Measurements from ENCODE around the gene KRTAP1-3.
"Not testable (repeated sequence)": the region's sequence is repeated elsewhere in the genome, so short reads cannot be mapped to it uniquely, and the experiment has no call there.

Gene KRTAP1-3, protein sequence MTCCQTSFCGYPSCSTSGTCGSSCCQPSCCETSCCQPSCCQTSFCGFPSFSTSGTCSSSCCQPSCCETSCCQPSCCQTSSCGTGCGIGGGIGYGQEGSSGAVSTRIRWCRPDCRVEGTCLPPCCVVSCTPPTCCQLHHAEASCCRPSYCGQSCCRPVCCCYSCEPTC

DNA sequence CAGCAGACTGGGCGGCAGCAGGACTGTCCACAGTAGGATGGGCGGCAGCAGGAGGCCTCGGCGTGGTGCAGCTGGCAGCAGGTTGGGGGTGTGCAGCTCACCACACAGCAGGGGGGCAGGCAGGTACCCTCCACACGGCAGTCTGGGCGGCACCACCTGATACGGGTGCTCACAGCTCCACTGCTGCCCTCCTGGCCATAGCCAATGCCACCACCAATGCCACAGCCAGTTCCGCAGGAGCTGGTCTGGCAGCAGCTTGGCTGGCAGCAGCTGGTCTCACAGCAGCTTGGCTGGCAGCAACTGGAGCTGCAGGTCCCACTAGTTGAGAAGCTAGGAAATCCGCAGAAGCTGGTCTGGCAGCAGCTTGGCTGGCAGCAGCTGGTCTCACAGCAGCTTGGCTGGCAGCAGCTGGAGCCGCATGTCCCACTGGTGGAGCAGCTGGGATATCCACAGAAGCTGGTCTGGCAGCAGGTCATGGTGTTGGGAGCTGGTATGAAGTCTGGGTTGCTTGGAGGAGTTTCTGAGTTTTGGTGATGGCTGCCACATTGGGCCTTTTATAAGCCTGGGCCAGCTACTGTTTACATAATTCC is at the start of gene KRTAP1-3:
Gene KRTAP1-3 (minus strand): TSS at position 529 of the 590 bp plus-strand sequence. CDS start 53 bp downstream, at position 476.
- DNase-seq = not testable (repeated sequence)

DNA sequence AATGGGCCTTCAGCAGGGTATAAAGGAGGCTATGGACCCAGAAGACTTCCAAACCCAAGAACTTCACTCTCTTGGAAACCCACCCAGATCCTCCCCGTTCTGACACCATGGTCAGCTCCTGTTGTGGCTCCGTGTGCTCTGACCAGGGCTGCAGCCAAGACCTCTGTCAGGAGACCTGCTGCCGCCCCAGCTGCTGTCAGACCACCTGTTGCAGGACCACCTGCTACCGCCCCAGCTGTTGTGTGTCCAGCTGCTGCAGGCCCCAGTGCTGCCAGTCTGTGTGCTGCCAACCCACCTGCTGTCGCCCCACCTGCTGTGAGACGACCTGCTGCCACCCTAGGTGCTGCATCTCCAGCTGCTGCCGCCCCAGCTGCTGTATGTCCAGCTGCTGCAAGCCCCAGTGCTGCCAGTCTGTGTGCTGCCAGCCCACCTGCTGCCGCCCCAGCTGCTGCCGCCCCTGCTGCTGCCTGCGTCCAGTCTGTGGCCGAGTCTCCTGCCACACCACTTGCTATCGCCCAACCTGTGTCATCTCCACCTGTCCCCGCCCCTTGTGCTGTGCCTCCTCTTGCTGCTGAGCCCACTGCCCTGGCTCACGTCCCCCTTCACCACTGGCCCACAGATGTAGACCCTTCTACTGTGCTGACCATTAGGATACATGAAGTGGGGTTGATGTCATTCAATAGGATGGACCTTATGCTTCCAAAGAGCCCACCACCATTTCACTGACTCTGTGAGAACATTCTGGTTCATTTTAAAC is 49.6 kb upstream of the KRTAP1-3 start, which contains the start of gene KRTAP4-7:
Gene KRTAP4-7 (plus strand): TSS at position 51 of the 757 bp plus-strand sequence. CDS start 57 bp downstream, at position 108.
- not testable (repeated sequence) for DNase-seq

DNA sequence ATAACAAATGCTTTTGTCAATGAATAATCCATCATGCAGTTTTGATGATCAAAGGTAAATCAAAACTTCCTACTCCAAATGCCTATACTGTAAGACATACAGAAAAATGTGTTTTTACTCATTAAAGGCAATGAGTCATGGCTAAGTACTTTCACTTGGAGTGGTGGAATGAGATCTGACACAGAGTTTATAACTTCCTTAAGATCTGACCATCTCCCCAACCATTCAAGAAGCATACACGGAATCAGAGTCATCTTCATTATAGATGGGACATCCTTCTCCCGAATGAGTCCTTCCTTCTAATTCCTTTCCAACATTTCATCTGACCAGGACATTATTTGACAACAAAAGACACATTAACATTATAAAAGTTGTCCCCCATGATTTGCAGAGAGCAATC is 48.8 kb upstream of the KRTAP1-3 start:
- not testable (repeated sequence) for DNase-seq

DNA sequence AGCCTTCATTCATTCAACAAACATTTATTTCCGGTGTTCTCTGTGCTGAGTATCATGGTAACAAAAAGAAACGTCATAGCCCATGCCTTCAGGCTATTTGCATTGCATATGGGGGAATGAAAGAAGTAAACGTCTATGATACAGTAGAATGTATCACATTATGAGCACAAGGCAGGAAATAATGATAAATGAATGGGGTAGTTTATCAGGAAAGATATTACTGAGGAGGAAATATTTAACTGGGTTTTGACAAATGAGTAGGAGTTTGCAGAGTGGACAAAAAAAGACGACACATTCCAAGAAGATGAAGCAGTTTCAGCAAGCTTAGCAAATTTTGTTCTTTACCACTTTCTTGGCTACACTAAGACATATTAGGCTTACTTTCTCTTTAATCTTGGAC is 48.0 kb upstream of the KRTAP1-3 start:
- no peak for DNase-seq

DNA sequence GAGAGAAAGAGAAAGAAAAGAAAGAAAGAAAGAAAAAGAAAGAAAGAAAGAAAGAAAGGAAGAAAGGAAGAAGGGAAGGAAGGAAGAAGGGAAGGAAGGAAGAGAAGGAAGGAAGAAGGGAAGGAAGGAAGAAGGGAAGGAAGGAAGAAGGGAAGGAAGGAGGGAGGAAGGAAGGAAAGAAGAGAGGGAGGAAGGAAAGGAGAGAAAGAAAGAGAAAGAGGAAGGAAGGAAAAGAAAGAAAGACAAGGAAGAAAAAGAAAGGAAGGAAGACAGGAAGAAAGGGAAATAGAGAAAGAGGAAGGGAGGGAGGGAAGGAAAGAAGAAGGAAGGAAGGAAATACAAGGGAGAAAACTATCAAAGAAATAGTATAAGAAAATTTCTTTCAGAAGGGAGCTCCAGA is 42.1 kb upstream of the KRTAP1-3 start:
- DNase-seq = no peak

DNA sequence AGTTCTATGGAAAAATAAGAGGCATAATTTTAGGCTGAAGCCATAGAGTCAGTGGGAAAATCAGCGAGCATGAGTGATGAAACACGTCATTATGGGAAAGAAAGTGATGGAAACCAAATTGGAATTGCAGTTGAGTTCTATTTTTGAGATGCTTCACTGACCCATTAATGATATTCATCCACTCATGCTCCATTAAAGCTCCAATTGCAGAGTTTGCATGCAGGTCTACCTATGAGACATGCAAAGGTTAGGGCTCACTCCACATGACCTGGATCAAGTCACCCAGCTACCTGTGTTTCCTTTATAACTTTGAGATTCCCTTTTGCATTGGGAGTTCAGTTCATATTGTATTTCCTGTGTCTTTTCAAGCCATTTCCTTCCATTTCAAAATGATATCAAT is 39.0 kb upstream of the KRTAP1-3 start:
- no peak for DNase-seq

DNA sequence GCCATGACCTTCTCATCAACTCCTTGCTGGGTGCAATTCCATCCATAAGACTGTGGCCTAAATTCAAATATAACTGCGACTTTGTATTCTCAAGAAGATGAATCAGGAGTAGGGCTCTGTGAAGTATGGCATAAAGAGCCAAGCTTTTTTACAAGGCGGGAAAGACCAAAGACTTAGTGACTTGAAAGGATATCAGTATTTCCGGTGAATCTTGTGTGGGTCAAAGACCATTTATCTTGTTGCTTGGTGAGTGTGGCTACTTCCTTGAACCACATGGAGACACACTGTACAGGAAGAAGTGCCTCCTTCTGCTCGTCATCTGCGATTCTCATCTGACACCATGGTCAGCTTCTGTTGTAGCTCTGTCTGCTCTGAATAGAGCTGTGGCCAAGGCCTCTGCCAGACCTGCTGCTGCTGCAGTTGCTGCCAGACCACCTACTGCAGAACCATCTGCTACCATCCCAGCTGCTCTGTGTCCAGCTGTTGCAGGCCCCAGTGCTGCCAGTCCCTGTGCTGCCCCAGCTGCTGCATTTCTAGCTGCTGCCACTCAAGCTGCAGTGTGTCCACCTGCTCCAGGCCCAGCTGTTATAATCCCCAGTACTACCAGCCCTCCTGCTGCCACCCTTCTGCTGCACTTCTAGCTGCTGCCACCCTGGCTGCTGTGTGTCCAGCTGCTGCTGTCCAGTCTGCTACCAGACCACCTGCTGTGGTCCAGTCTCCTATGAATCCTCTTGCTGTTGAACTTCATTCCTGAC is 37.1 kb upstream of the KRTAP1-3 start:
- DNase-seq = no peak

DNA sequence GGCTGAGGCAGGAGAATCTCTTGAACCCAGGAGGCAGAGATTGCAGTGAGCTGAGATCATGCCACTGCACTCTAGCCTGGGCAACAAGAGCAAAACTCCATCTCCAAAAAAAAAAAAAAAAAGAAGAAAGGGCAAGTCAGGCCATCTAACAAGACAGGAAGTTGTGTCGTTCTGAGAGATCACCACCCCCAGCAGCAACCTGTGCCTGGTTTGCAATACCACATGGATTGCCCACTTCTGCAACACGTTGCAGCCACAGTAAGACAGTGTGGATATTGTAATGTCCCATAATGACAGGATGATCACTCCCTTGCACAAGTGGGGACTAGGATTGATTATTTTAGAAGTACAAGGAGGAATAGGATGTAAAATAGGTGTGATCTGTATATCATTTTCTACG is 34.4 kb upstream of the KRTAP1-3 start:
- DNase-seq = no peak

DNA sequence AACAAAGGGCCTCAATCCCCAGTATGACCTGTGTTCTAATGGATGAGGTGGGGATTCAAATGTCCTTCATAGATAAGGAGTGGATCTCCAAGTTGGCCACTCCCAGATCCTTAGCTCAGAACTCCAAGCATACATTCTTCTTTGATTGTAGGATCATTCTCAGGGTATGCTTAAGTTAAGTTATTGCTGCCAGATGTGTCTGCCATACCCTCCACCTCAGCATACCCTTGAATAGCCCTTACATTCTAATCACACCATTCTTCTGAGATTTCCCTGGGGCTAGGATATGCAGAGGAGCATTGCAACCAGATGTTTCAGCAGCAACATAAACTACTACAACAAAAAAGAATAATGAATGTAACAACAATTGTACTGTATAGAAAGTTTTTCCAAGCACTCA is 32.6 kb upstream of the KRTAP1-3 start:
- no peak for DNase-seq

DNA sequence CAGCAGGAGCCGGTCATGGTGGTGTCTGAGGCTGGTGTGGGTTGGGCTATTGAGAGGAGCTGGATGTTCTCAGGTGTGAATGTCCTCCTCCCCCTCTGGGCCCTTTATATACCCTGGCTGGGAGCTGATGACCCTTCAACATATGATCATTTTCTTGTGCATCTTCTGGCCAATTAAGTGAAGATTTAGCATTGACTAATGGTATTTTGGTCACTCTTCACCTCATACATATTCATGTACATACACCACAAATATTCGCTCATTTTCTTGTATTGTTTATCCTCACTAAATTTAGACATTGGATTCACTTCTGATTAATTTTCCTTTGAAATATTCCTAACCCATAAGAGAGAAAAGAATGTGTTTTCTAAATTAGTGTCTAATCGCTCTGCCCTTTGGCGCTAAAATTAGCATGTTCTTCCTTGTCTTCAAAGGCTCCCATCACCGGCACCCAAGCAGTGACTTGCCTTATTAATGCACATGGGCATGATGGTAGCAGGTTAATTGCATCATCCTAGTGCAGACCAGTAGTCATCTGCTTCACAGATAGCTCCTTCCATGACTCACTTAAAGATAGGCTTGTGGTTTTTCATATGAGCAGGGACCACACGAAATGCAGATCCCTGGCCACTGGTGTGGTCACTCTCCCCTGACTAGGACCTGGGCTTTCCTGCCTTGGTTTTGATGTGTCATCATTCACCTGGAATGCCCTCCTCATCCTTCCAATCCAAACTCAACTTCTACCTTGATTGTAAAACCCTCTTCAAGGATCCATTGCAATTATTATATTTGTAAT is 31.4 kb upstream of the KRTAP1-3 start, which contains the start of gene KRTAP2-4:
Gene KRTAP2-4 (minus strand): TSS at position 51 of the 796 bp plus-strand sequence. CDS start 34 bp downstream, at position 17.
- no peak for DNase-seq

DNA sequence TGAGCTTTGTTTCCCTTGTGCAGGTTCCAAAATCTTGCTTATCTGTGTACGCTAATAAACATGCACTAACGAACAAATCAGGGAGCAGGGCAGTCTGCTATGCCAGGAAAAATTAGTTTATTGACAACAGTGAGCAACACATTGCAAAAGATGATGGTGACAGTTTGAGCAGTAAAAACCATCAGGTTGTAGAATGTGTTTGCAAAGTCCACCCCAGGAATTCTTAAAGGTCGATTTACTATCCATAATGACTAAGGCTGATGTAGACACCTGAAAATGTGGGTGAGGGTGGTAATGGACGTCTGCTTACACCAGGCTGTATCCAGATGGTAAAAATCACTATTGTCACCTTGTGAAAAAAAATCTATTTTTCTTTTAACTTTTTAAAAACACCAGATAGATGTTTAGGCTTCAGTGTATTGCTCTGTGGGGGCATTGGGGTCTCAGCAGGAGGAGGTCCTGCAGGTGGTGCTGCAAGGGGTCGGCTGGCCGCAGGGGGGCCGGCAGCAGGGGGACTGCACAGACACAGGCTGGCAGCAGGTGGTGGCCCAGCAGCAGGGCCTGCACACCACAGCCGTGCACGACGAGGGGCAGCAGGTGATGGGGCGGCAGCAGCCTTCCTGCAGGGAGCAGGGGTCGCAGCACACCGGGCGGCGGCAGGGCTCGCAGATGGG is 30.5 kb upstream of the KRTAP1-3 start:
- DNase-seq = not testable (repeated sequence)

DNA sequence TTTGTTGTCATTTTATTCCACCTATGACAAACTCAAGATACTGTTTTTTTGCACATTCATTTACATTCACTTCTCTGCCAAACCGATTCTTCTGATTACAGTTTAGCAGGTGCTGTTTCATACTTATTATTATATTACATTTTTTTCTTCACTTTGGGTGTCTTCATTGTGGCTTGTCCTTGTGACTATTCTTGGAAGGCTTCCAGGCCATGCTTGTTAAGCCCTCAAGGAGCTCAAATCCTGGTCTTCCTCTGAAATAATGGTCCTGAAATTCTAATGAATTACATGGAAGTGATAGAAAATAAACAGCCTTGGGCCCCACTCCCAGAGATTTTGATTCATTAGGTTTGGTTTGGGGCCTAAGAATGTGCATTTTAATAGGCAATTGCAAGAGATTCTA is 29.6 kb upstream of the KRTAP1-3 start:
- DNase-seq = no peak

DNA sequence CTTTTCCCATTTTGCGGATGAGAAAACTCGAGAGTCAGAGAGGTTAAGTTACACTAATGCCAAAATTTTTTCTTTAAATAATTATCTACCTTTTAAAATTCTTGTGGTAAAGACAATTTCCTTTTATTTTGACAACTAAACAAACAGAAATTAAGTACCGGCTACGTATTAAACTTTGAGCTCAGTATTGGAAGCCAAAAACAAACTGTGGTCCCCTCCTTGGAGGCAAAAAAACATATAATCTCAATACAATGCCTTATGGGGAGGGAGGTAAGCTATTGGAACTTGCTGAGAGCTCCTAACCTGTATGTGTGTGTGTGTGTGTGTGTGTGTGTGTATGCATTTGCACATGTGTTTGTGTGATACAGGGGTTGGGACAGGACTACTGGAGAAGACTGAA is 28.8 kb upstream of the KRTAP1-3 start:
- DNase-seq = no peak

DNA sequence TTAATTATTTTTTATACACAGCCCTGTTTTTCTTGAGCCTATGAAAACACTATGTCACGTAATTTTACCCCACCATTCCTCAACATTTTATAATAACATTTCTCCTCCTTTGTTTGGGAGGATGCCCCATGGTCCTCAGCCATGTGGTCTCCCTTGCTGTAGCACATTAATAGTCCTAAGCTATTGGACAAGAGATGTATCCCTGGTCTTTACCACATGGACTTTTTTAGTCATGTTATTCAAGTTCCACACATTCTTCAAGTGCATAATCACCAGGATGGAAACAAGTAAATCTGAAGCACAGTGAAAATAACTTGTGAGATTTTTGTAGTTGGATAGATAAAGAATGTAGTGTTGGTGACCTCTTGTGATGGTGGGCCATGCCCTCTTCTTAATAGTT is 27.3 kb upstream of the KRTAP1-3 start:
- no peak for DNase-seq

DNA sequence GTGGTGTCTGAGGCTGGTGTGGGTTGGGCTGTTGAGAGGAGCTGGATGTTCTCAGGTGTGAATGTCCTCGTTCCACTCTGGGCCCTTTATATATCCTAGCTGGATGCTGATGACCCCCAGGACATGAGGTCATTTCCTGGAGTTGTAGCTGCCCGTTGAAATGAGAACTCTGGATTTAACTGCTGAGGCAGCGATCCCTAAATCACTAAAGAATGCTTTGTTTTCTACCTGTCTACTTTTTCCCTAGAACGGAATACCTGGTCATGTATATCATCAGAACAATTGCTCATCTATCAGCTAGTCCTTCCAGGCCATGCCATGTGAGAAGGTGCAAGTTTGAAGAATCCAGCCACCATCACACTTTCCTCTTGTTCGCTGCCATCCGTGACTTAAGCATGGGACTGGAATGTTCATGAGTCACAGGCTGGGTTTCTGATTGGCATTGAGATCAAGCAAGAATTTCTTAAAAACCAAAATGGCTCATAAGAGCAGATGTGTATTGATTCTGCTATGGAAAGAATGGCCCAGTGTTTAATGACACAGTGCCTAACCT is 25.5 kb upstream of the KRTAP1-3 start, which contains the start of gene KRTAP2-3:
Gene KRTAP2-3 (minus strand): TSS at position 63 of the 553 bp plus-strand sequence. CDS start 64 bp downstream, outside the sequence.
- DNase-seq = no peak

DNA sequence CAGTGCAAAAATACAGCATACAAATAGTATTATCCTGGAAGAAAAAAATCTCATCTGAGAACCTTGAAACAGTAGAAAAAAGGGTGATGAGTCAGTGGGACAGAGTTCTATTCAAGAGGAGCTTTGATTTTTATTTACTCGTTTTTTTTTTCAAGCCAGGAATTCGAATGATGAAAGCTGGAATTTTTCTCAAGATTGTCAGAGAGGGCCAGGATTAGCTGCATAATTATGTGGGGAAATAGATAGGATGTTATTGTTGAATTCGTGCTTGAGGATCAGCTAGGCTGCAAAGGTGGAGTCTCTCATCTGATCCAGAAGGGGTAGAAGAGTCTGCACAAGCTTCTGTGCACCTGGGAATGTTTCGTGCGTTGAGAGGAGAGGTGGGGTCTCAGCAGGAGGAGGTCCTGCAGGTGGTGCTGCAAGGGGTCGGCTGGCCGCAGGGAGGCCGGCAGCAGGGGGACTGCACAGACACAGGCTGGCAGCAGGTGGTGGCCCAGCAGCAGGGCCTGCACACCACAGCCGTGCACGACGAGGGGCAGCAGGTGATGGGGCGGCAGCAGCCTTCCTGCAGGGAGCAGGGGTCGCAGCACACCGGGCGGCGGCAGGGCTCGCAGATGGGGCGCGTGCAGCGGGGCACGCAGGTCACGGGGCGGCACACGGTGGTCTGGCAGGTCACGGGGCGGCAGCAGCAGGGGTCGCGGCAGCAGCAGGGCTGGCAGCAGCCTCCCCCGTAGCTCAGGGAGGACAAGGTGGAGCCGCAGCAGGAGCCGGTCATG is 24.8 kb upstream of the KRTAP1-3 start:
- not testable (repeated sequence) for DNase-seq

DNA sequence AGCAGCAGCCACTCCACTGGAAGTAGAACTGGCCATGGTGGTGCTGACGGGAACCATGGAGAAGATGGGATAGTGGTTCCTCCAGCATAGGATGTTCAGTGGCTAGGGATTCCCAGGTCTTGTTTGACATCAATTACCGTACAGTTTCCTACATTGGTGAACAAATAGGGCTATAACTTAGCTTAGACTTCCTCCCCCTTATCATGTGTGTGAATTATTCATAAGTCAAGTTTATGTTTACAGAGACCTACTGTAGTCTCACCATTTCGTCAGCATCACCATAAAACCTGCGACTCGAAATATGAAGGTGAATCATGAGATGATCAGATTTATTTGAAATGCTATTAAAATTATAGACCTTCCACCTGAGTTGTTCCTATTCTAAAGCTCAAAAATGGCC is 24.1 kb upstream of the KRTAP1-3 start:
- no peak for DNase-seq

DNA sequence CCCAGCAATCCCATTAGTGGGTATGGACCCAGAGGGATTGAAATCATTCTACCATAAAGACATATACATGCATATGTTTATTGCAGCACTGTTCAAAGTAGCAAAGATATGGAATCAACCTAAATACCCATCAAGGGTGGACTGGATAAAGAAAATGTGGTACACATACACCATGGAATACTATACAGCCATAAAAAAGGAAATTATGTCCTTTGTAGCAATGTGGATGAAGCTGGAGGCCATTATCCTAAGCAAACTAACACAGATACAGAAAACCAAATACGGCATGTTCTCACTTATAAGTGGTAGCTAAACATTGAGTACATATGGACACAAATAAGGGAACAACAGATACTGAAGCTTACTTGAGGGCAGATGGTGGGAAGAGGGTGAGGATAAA is 22.9 kb upstream of the KRTAP1-3 start:
- DNase-seq = no peak

DNA sequence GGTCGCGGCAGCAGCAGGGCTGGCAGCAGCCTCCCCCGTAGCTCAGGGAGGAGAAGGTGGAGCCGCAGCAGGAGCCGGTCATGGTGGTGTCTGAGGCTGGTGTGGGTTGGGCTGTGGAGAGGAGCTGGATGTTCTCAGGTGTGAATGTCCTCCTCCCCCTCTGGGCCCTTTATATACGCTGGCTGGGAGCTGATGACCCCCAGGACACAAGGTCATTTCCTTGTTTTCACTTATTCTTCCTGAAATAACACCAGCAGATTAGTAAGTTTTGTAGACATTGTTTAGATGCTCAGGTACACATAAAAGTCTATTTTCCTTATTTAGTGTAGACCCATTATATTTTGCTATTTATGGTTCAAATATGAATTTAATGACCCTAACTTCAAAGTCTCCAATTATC is 20.5 kb upstream of the KRTAP1-3 start, which contains the start of gene KRTAP2-2:
Gene KRTAP2-2 (minus strand): TSS at position 101 of the 400 bp plus-strand sequence. CDS start 19 bp downstream, at position 82.
- DNase-seq = not testable (repeated sequence)

DNA sequence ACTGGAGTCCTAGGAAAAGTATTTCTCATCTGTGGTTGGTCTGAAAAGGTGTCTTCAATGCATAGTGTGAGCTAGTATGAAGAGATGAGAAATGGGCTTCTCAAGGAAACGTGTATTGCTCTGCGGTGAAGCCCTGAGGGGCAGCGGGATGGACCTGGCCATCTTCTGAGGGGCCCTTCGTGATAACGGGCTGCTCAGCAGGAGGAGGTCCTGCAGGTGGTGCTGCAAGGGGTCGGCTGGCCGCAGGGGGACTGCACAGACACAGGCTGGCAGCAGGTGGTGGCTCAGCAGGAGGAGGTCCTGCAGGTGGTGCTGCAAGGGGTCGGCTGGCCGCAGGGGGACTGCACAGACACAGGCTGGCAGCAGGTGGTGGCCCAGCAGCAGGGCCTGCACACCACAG is 19.9 kb upstream of the KRTAP1-3 start:
- not testable (repeated sequence) for DNase-seq
